ENCODE measurements around the gene CXCL5.

Gene CXCL5

DNA sequence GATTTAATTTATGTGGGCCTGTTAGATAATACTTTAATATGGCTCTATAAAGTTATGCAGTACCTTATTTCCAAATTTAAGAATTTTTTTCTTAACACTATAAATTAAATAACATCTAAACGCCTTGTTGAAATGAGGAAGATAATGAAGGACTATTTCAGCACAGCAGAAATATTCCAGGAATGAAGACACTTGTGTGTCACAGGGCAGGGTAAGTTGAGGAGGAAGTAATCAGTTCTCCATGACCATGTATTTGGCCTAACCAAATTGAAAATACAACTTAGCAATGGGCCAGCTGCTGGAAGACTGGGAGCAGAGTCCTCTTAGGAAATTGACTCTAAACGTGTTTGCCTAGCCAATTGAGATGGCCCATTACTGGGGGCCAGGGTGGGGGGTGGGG, 23.1 kb upstream of the CXCL5 start:
- TF ChIP-seq, protein P1, sequence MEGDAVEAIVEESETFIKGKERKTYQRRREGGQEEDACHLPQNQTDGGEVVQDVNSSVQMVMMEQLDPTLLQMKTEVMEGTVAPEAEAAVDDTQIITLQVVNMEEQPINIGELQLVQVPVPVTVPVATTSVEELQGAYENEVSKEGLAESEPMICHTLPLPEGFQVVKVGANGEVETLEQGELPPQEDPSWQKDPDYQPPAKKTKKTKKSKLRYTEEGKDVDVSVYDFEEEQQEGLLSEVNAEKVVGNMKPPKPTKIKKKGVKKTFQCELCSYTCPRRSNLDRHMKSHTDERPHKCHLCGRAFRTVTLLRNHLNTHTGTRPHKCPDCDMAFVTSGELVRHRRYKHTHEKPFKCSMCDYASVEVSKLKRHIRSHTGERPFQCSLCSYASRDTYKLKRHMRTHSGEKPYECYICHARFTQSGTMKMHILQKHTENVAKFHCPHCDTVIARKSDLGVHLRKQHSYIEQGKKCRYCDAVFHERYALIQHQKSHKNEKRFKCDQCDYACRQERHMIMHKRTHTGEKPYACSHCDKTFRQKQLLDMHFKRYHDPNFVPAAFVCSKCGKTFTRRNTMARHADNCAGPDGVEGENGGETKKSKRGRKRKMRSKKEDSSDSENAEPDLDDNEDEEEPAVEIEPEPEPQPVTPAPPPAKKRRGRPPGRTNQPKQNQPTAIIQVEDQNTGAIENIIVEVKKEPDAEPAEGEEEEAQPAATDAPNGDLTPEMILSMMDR (IDR thresholded peaks at IDR 0.05; ENCODE audit: insufficient read depth, low read length, missing control alignments), result no peak
- no peak for DNase-seq (ENCODE audit: low read depth, low spot score)
- H3K4me3 ChIP-seq (ENCODE audit: low read depth, low read length), result no peak overlapping the region
- CTCF ChIA-PET, result interaction anchor here (1.3 kb wide), 1 partner anchor 17 kb away, joined by 4 read pairs; the partner anchor contains the start of gene CXCL3
- POLR2A ChIA-PET, result no interaction called here

DNA sequence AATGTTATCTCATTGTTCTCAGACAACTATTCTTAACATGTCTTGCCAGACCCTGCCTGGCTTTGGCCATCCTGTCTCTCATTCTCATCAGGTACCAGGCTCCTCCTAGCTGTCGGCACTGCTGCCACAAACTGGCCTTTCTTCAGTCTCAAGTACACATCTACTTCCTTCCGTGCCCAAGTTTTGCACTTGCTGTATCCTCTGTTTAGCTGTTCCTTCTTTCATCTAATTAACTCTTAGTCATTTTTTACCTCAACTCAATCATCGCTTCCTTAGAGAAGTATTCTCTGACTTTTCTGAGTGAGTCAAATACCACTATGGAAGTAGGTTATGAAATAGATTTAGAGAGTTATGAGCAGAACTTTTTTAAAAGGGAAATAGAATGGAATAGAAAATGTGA, 20.3 kb upstream of the CXCL5 start:
- no peak for DNase-seq (ENCODE audit: low read depth, low spot score)
- POLR2A ChIA-PET, result no interaction called here
- CTCF ChIA-PET, result interaction anchor here (0.9 kb wide), 1 partner anchor 19 kb away, joined by 6 read pairs; the partner anchor contains the start of gene CXCL3
- TF ChIP-seq, protein P1 (IDR thresholded peaks at IDR 0.05; ENCODE audit: insufficient read depth, low read length, missing control alignments), result no peak
- H3K4me3 ChIP-seq (ENCODE audit: low read depth, low read length), result no peak overlapping the region

DNA sequence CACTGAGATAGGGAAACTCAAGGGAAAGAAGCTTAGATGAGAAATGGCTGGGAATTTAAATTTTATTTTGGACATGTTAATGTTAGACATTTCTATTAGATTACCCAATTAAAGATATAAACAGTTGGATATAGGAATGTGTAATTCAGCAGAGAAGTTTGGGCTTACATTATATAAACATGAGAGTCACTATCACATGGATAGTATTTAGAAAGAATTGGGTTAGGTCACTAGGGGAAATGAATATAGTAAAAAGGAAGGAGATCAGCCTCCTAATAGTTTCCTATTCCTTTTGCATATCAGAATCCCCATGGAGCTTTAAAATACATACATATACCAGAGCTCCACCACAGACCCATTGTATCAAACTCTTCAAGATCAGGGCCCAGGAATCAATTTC, 19.6 kb upstream of the CXCL5 start:
- POLR2A ChIA-PET, result no interaction called here
- DNase-seq (ENCODE audit: low read depth, low spot score), result no peak
- CTCF ChIA-PET, result interaction anchor here (0.9 kb wide), 1 partner anchor 20 kb away, joined by 6 read pairs; the partner anchor contains the start of gene CXCL3
- TF ChIP-seq, protein P1 (IDR thresholded peaks at IDR 0.05; ENCODE audit: insufficient read depth, low read length, missing control alignments), result no peak
- H3K4me3 ChIP-seq (ENCODE audit: low read depth, low read length), result no peak overlapping the region

DNA sequence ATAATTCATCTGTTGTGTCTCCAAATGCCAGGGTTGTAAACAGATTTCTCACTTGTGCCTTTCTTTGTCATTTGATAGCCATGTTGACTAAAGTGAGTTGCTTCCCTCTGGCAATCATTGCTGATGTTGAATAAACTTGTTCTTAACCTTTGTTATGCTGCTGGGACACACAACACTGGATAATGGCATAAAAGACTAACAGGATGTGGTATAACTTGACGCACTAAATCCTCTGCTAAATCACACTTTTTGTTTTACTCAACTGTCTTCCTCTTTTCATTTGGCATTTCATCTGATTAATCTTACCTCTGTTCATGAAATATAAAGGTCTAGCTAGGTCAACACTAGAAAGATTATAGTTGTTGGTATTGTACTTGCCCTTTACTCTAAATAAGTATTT, 17.6 kb upstream of the CXCL5 start:
- TF ChIP-seq, protein P1 (IDR thresholded peaks at IDR 0.05; ENCODE audit: insufficient read depth, low read length, missing control alignments), result no peak
- POLR2A ChIA-PET, result no interaction called here
- no peak for DNase-seq (ENCODE audit: low read depth, low spot score)
- no peak overlapping the region for H3K4me3 ChIP-seq (ENCODE audit: low read depth, low read length)
- CTCF ChIA-PET, result interaction anchor here (1.8 kb wide), 1 partner anchor 21 kb away, joined by 6 read pairs; no protein-coding TSS in a partner anchor

DNA sequence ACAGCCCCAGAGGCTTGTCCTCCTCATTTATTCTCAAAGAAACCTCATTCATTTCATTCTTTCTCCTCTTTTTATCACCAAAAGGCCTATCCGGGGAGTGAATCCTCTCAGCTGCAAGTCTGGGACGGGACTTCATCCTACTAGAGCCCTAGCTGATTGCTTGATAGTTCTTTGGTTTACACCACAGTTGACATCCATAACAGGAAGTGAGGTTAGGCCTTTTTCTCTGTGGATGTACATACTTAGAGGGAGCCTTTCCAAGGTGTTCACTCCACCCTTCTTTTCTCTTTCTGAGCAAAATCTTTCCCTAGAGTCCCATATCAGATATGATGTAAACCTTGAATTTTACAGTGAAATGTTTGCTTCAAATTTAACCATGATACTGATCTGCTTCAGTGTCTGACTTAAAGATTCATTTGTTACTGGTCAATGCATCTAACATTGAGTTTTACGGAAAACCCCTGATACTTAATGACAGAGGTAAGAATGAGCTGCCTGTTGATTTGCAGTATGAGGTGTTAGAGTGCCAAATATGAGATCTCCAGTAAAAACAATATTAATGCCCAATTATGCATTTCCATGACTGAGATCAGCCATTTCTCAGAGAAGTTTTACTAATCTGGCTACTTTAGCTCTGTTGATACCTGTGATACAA, 16.8 kb upstream of the CXCL5 start:
- DNase-seq (ENCODE audit: low read depth, low spot score), result no peak
- TF ChIP-seq, protein P1 (IDR thresholded peaks at IDR 0.05; ENCODE audit: insufficient read depth, low read length, missing control alignments), result no peak
- CTCF ChIA-PET, result no interaction called here
- POLR2A ChIA-PET, result no interaction called here
- no peak overlapping the region for H3K4me3 ChIP-seq (ENCODE audit: low read depth, low read length)

DNA sequence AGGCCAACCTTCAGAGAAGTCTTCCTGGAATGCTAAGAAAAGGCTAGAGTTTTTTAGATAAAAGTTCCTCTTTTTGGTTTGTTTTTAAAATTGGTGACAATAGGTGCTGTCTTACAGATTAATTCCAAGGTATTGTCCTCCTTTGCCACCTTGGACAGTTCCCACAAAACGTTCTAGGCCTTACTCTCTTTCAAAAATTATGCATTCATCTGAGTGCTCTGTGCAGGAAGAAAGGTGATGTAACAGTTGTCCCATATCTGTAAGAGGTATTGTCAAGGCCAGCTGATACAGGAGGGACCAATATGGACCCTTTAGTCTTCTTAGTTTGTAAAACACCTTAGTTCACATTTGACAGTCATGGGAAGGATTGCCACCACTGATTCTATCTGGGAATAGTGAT, 15.9 kb upstream of the CXCL5 start:
- TF ChIP-seq, protein P1 (IDR thresholded peaks at IDR 0.05; ENCODE audit: insufficient read depth, low read length, missing control alignments), result no peak
- no peak overlapping the region for H3K4me3 ChIP-seq (ENCODE audit: low read depth, low read length)
- ChIA-PET POLR2A (no interaction called here), CTCF (interaction anchor here (1.0 kb wide), 1 partner anchor 23 kb away, joined by 3 read pairs; no protein-coding TSS in a partner anchor)
- no peak for DNase-seq (ENCODE audit: low read depth, low spot score)

All from AG04449 (cell line).